HG03558 (cell line): ENCODE data around the gene NFE2L1.

Experiments
- ATAC-seq: cut with Tn5 transposase; IDR thresholded peaks from one replicate; pipeline ENCODE4 v1.9.1; 2021; ENCODE audit warnings: moderate number of reproducible peaks; ENCODE audit not compliant: unreplicated experiment; ENCODE audit errors: extremely low read depth

Gene NFE2L1

DNA sequence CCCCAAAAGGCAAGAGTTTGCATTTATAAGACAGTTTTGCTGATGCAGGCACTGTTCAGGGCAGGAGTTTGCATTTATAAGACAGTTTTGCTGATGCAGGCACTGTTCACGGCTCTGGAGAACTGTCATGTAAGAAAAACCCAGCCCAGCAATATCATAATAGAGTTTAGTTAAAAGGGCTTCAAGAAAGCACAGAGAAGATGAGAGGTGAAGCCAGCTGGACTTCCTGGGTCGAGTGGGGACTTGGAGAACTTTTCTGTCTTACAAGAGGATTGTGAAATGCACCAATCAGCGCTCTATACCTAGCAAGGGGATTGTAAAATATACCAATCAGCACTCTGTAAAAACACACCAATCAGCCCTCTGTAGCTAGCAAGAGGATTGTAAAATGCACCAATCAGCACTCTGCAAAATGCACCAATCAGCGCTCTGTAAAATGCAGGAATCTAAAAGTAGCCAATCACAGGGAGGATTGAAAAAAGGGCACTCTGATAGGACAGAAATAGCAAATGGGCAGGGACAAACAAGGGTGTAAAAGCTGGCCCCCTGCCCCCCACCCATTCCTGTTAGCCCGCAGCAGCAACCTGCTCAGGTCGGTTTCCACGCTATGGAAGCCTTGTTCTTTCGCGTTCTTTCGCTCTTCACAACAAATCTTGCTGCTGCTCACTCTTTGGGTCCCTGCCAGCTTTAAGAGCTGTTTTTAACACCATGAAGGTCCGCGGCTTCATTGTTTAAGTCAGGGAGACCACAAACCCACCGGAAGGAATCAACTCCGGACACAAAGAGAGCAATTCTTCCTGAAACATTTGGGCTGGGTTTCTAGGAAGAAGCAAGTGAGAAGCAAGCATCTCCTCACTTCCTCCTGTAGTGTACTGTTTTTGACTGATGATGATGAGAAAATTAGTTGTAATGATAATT is 54.9 kb downstream of the NFE2L1 start:
- no peak for ATAC-seq

DNA sequence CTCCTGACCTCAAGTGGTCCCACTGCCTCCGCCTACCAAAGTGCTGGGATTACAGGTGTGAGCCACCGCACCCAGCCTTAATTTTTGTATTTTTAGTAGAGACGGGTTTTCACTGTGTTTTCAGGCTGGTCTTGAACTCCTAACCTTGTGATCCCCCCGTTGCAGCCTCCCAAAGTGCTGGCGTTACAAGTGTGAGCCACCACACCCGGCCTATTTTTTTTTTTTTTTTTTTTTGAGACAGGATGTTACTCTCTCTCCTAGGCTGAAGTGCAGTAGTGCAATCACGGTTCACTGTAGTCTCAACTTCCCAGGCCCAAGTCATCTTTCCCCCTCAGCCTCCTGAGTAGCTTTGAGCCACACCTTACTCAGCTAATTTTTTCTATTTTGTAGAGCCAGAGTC is 56.3 kb downstream of the NFE2L1 start:
- no peak for ATAC-seq

- no peak for ATAC-seq
These were observed 58.6 kb downstream of the NFE2L1 start for GRCh38 chr17:48106802-48107136.

- ATAC-seq, result peak; percentile 37
These were observed 59.2 kb downstream of the NFE2L1 start, which contains the start of gene SNX11 for GRCh38 chr17:48107137-48108055. SNX11 (plus strand) TSS chr17:48107766; CDS start chr17:48112044, 4,278 bp downstream.

GRCh38 chr17:48110761-48111160 is 62.6 kb downstream of the NFE2L1 start:
- no peak for ATAC-seq
